HCEC 1CT (cell line): Measurements from ENCODE around the gene C10orf90.

Source experiments
- DNase-seq: peaks from one replicate; pipeline ENCODE4 v3.0.0-alpha.2; 2017

The C10orf90 gene

DNA sequence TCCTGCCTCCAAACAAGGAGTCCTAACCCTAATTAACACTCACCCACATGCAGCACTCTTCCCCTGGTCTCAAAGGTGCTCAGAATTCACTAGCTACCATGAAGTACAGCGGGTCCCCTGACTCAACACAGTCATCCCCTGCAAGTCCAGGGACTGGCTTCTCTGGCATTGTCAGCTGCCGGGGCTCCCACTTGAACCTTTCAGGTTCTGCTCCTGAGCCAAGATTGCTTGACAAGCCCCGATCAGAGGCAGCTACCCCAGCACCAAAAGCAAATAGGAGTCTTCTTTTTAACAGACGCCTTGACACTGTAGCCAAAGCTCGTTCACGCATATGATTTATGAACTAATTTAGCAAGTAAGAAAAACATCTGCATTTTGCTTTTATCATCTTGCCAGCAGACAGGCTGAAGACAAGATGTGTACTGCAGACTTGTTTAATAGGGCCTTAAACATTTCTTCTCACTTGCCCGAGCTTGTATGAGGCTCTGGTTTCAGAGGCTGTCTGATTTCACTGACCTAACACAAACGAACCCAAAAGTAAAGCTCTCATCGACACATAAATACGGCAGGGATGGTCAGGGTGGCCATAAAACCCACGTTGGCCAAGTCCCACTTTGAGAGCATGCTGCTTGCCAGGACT lies 214.6 kb downstream of the C10orf90 start:
- no peak for DNase-seq

DNA sequence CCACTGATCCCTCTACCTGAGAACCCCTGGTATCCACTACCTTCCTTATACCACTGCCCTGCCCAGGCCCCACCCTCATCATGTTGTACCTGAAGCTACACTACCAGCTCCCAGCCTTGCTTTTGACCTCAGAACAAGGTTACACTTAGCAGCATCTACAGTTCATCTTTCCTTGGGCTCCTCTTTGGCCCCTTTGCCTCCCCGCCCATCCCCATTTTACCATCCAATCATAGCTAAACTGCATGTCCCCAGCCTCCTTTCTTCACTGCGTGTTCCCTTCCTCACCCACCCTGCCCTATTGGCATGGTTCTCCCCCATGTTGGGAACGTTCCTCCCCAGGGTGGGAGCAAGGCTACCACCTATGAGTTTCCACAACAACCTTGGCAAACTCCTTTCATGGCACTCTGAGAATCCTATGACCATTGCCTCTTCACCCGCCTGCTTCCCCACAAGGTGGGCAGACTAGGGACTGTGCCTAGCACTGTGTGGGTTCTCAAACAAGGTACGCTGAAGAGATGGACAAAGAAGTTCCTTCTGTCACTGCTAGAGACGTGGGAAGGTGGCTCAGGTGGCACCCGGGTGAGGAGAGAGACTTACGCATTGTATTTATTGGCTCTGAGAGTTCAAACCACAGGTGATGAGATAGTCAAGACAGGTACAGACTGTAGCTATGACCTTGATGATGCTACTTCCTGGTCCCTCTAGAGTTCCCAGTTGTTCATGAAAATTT lies 215.3 kb downstream of the C10orf90 start:
- DNase-seq: no peak

DNA sequence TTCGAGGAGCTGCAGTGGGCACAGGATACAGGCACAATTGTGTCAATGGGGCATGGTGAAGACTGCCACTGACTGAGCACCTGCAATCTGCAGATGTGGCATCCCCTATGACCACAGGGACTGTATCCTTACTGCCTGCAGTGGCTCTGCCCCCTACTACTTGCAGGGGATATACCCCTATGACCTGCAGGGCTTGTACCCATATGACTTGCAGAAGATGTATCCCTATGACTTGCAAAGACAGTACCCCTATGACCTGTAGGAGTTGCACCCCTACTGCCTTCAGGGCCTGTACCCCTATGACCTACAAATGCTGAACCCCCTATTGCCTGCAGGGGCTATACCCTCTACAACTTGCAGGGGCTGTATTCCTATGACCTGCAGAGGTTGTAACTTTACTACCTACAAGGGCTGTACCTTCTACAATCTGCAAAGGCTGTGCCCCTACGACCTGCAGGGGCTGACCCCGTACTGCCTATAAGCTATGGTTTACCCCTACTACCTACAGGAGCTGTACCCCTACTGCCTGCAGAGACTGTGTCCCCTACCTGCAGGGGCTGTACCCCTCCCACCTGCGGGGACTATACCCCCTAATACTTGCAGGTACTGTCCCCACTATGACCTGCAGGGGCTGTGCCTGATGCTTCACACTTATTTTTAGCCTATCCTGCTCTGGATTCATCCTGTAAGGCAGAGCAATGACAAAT lies 216.3 kb downstream of the C10orf90 start:
- no peak for DNase-seq

DNA sequence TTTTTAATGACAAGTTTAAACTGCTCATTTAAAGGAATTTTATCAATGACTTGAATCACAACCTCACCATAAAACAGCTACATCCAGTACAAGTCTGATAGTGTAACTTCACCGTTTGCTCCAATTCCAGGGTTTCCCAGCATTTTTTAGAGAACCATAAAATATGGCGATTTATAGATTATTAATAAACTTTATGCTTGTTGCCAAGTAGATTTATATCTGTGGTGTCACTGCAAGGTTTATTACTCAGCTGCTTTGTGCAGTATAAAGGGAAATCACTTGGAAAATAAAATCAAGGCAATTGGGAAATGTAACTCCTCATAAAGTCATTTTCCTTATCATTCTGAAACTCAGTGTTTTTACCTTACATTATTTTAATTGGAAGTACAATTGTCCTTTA lies 218.2 kb downstream of the C10orf90 start:
- no peak for DNase-seq

DNA sequence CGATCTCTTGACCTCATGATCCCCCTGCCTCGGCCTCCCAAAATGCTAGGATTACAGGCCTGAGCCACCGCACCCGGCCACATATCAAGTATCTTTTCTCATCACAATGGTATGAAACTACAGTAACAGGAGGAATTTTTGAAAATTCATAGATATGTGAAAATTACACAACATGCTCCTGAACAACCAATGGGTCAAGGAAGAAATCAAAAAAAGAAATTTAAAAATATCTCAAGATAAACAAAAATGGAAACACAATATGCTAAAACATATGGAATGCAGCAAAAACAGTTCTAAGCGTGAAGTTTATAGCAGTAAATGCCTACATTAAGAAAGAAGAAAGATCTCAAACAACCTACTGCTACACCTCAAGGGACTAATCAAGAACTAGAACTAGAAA lies 222.4 kb downstream of the C10orf90 start:
- DNase-seq: peak; percentile 48

DNA sequence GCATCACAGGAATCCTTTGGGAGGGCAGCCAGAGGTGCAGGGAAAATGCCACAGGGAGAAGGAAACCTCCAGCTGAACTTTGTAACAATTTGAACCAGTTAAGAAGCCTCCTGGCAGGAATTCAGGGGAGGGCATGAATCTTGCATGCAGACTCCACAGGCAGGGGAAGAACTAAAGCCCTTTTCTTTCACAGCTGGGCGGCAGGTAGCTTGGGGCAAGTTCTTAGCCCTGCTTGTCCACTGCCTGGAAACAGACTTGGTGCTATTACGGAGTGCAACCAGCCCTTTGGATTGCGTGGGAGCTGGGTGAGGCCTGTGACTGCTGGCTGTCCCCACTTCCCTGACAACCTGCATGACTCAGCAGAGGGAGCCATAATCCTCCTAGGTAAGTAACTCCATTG lies 230.6 kb downstream of the C10orf90 start:
- DNase-seq: no peak

DNA sequence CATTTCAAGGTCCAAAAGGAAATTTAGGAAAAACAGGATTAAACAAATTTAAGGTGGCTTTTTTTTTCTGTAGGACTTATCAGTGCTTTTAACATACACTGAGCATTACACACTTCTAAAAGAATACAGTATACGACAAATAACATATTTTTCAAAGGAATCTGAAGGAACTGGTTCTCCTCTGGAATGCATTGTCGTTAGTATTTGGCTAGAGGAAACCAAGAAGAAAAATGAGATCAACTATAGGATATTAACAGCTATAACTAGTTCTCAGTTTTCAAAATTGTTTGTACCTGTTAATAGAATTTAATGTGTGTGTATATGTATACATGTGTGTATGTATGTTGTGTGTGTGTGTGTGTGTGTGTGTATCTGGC lies 232.1 kb downstream of the C10orf90 start:
- DNase-seq: no peak

DNA sequence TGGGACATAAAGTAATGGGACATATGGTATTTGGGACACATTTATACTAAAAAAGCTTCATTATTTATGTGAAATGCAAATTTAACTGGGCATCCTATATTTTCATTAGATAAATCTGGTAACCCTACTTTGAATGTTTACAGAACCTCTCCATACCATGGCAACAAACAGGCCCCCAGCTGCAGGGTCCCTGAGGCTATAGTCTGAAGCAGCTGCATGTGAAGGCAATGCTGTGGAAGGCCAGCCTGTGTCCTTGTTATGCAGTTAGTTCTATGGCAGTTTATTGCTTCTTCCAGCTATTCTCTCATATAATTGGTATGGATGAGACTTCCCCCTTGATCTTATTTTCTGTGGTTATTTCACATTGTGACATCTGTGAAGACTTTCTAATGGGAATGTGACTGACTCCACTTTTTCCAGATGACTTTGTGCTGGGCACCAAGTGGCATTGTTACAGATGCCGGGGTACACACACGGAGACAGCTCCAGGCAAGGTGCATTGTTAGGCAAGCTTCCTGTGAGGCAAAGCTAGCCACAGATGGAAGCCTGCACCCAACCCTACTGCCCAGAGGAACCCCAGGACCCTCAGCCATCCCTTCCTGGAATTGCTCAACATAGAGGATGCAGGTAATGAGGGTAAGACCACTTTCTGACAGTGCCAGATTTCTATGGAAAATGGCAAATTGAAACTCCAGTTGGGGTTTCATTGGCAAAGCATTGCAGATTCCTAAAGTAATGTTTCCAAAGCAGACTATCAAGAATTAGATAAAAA lies 232.7 kb downstream of the C10orf90 start:
- no peak for DNase-seq

DNA sequence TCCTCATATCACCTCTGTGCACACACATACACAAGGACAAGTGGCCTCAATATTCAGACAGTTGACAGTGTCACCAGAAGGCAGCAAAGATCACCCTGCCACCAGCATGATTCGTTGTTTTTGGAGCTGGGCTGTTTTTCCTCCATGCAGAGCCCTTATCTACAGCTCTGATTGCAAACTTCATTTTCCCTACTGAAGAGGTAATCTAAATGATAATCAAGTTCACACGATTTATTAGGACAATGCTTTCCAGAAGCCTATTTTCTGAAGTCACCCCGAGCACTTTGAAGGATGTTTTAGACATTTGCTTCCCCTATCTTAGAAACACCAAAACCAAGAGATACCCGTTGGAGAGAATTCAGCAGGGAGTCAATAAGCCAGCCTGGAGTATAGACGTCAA lies 236.3 kb downstream of the C10orf90 start:
- no peak for DNase-seq

DNA sequence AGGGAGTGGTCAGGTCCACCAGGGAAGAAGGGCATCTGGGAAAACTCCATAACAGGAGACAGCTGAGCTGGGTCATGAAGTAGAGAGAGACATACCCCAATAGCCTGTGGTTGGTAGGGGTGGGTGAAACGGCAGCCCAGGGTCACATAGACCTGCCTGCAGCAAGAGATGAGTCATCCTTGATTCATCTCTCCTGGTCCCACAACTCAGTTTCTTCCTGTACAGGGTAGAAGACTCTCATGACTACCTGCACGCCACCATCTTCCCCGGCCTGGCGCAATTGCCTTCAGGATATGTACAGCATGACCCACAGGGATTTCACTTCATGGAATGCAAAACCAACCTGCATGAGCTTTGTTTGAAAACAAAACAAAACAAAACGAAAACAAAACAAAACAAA lies 237.1 kb downstream of the C10orf90 start:
- DNase-seq: no peak

DNA sequence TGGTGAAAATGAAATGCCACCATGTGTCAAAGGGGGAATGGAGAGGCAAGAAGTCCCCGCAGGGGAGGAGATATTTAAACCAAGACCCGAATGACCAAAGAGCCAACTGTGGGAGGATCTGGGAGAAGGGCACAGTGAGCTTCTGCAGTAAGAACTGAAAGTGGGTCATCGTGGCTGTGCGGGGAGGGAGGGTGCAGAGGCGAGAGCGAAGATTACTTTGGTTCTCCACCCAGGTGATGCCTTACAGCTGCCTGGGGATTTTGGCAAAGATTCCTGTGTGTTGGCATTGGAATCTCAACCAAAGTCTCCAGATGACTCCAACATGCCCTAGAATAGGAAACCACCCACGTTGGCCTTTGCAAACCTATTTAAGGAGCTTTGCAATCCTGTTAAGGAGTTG lies 238.0 kb downstream of the C10orf90 start:
- no peak for DNase-seq

DNA sequence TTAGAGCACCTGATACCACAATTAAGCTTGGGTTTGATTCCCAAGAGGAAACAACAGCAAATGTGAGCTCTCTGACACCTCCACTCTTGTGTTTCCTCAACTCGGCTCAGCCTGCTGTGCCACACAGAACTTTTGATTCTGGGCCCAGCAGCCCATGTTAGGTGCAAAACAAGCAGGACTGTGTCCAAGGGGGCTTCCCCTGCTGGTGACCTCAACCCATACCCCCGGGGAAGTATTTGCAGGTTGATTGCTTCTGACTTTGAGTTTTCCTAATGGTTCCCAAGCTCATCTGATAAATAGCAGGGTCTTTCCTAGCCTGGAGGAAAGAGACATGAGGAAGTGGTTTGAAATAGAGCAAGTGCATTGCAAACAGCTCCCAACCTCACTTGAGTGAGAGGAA lies 238.7 kb downstream of the C10orf90 start:
- no peak for DNase-seq

DNA sequence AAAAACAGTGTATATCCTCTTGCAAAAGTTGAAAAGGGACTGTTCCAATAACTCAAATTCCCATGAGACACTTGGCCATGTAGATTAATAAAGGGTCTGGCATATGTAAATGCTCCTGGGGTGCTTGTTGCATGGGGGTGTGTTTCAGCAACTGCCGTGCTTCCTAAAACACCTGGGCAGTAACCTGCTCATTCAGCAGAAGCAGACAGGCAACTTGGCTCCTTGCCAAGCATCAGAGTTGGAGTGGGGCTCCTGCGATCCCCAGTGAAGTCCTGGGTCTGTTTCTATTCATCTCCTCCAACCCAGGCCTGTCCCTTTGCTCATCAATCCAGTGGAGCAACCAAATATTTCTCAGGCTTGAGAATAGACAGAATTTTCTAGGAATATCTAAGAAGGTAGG lies 240.0 kb downstream of the C10orf90 start:
- DNase-seq: no peak

DNA sequence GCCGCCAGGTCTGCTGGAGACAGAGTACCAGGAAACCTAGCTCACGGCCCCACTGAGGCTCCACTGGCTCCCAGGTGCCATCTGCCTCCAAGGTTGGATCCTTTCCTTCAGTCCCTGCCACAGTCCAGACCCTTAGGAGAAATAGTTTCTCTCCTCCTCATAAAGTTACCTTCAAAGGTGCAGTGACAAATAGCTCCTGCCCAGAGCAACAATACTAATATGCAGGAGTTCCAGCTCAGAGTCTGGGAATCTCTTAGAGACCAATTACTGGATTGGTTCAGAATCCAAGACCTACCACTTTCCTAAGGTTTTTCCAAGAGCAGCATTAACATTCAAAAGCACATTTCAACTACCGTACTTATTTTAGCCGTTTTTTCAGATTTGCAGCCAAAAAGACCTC lies 241.2 kb downstream of the C10orf90 start:
- DNase-seq: no peak

DNA sequence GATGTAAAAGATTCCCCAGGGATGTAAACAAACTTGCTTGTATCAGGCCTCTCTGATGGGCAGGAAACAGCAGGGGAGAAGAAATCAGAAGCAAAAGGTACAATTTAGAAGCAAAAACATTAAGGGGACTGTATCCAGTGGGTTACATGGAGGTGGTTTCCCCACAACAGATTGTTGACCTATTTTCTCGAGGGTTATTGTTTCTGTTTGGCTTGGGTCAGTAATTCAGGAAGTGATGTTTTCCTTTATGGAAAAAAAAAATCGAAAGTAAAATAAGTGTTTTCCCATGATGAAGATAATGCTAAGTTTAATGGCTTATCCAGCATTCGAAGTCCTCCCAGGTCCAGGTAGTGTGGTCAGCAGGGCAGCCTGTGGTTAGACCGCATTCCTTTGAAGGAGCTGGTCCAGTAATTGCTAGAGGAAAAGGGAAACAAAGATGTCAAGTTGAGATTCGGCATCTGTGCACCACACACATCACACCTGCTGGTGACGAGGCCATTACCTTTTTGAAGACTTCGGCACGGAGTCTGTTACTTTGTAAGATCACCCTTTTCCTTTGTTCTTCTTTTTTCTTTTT lies 244.9 kb downstream of the C10orf90 start:
- DNase-seq: no peak

DNA sequence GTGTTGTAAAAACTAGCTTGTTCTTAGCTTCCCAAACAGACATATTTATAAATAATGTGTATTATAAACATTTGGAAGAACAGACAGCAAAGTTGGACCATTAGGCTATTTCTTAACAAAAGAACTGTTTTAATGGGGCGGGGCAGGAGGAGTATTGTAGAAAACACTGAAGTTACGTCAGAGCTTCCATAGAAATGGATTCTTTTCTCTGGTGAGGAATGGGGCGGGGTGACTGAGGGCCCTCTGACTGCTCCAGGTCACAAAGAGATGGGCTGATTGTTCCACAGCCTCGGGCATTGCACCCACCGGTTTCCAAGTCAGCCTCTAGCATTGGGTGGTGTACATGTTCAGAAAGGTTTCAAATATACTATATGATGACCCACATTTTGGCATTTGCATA lies 245.5 kb downstream of the C10orf90 start:
- DNase-seq: no peak

DNA sequence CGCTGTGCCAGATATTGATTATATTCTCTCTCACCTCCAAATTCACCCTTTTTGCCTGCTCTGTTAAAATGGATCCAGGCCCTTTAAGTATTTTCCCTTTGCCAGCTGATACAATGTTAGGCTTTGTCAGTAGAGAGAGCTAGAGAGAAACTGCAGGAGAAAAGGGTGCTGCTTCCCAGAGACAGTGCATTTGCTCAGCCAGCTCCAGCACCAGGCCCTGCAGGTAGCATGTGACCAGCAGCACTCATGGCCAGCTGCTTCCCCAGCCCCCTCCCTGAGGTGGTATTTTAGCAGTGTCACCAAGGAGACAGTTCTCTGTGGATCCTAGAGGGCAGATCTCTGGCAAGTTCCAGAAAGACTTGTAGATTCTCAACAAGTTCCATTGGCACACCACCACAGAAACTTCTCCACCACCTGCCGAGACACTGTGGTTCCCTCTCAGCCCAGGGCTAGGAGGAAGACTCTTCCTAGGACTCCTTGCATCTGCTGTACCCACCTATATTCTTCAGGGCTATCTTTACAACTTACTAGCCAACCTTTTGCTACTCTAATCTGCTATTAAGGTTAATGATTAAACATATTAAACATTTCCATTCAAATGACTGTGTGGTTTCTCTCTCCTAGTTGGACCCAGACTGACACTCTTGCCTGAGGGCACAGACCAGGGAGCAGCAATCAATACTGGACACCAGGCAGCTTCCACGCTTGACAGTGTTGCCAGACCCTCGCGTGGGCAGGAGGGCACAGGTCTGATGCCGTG lies 246.6 kb downstream of the C10orf90 start:
- DNase-seq: no peak

DNA sequence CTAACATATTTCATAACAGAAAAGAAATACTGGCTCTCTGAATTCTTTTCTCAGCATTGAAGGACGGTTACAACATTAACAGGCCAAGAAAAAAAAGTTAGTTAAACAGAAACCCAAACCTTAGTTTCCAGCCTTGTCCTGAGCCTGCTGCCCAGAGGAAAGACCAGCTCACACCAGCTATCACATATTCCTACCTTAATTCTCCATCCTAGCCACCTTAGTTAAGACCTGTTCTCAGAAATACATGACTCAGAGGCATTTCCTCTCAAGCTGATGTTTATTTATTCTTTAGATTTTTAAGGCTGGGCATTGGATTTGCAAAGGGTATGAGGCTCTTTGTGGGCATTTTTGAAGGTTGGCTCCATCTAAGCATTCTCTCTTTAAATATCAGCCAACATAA lies 247.9 kb downstream of the C10orf90 start:
- peak; percentile 22 for DNase-seq

DNA sequence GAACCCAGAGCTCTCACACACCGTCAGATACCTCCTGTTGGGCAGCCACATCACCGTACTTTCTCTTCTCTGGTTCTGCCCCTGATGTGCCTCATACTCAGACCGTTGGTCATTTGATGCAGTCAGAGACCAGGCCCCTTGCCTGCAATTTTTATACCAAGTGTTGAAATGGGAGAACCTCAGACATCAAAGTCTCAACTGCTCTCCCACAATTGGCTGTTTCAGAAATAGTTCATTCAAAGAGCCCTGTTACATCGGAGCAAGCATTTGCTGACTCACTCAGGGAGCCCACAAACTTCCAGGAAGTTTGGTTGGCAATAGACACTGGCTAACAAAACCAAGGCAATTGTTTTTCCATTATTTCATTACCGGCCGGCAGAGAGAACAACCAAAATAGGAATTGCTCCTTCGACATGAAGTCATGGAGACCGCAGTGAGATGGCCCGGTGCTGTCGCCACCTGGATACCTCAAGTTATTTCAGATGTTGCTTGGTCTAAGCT lies 248.7 kb downstream of the C10orf90 start:
- DNase-seq: peak; percentile 89

DNA sequence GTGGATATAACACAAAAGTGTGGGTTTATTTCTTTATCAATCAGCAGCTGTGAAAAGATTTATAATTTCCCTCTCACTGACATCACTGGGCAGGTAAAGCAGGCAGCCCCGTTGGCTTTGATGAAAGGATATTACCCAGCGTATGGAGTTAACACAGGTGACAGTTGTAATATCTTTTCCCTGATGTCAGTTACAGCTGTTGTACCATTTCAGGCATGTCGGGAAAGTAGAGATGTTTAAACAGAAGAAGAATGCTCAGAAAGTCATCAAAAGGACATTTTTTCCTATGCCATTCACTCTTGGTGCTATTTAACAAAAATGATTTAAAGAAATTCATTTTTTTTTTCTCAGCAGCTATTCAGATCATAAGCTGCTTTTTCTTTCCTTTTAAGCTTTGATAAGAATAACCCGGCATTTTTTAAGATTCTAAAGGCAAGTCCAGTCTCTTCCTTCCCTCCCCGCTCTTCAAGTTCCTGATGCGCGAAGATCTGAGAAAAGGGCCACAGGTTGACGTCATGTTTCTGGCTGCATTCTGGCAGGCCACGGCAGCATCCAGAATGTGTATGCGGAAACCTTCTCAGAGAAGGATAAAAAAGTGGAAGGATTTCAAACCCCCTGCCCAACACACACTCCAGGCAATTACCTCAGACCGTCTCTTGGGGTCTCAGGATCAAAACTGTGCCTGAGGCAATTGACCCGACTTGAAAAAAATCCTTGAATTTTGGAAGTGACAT lies 249.8 kb downstream of the C10orf90 start:
- no peak for DNase-seq

DNA sequence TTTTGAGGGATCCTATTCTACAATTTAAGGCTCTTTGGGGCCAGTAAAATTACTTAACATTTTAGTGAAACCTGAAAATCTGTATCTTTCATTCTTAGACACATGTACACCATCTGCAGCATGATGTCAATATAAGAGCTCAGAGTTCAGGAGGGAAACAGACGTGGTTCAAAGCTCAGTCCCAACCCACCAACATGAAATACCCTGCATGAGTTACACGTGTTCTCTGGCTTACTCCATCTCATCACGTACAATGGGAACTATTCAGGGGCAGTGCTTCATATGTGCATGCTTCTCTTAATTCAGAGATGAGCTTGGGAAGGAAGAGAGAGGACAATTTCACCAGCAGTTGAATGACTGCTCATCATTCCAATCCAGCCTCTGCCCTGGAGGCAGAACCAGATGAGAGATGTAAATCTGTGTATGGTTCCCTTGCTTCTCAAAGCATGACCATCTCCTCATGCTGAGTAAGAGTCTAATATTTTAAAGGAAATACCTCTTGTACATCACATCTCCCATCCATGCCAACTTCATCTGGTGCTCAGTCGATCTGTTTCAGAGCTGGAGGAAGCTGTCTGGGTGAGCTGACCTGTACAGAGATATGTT lies 253.2 kb downstream of the C10orf90 start:
- DNase-seq: no peak
